Activated CD4-positive, alpha-beta T cell treated with anti-CD3 and anti-CD28 coated beads, Interleukin-2, amount 10 ng/mL, durations not matched to agents 7 days and 5 days (primary cell): ENCODE measurements around the gene PPP2R2B. TPM values are rescaled to one million over a fixed set of nuclear protein-coding genes. Genes with fewer than 3 reads are reported as not detected.

Experiments
- CTCF ChIA-PET: fragments of 350-600 bp; sonication (Branson Sonifier 250); formaldehyde crosslinking; loops from one replicate; lab custom pipeline; 2021; ENCODE audit warnings: antibody characterized with exemption; lab: Charles Lee
- POLR2A ChIA-PET: fragments of 350-600 bp; sonication (Branson Sonifier 250); formaldehyde crosslinking; loops from one replicate; lab custom pipeline; 2021; ENCODE audit warnings: antibody characterized with exemption; lab: Charles Lee
- DNase-seq: peaks from one replicate; pipeline ENCODE4 v3.0.0-alpha.2; 2020
- H3K27ac Mint-ChIP-seq: one replicate; pipeline ENCODE4 v1.8.0; 2021; ENCODE audit warnings: mild to moderate bottlenecking, moderate library complexity, mixed read lengths
- H3K27me3 Mint-ChIP-seq: one replicate; pipeline ENCODE4 v1.8.0; 2021; ENCODE audit warnings: mixed read lengths
- H3K36me3 Mint-ChIP-seq: one replicate; pipeline ENCODE4 v1.8.0; 2021; ENCODE audit warnings: low read depth, mixed read lengths
- H3K4me1 Mint-ChIP-seq: one replicate; pipeline ENCODE4 v1.8.0; 2021; ENCODE audit warnings: mixed read lengths
- H3K4me3 Mint-ChIP-seq: one replicate; pipeline ENCODE4 v1.8.0; 2021; ENCODE audit warnings: mild to moderate bottlenecking, moderate library complexity, mixed read lengths
- H3K9me3 Mint-ChIP-seq: one replicate; pipeline ENCODE4 v1.8.0; 2021; ENCODE audit warnings: mixed read lengths
- total RNA-seq, 2 experiments: library from RNA; stranded (reverse); gene quantifications; one replicate each; pipeline ENCODE4 v1.2.3, GENCODE V29; 2021

The PPP2R2B gene
- total RNA-seq, 2 experiments from 2014 or later, result 1.8 TPM

- Mint-ChIP-seq H3K4me3 (no peak overlapping the region), H3K27me3 (no peaks in the 10 kb centered on the region), H3K36me3 (no peaks in the 10 kb centered on the region), H3K9me3 (no peaks in the 10 kb centered on the region), H3K27ac (no peak overlapping the region), H3K4me1 (no peaks in the 10 kb centered on the region)
- CTCF ChIA-PET, result no interaction called here
- DNase-seq, result no peak
- POLR2A ChIA-PET, result no interaction called here
Measured at GRCh38 chr5:146656703-146657102, 221.9 kb downstream of the PPP2R2B start.

- H3K9me3 Mint-ChIP-seq, result no peaks in the 10 kb centered on the region
- no peak overlapping the region for H3K4me3 Mint-ChIP-seq
- POLR2A ChIA-PET, result no interaction called here
- H3K27me3 Mint-ChIP-seq, result no peaks in the 10 kb centered on the region
- H3K4me1 Mint-ChIP-seq, result no peaks in the 10 kb centered on the region
- no peak for DNase-seq
- H3K27ac Mint-ChIP-seq, result no peak overlapping the region
- CTCF ChIA-PET, result no interaction called here
- H3K36me3 Mint-ChIP-seq, result no peaks in the 10 kb centered on the region
Measured at GRCh38 chr5:146653560-146653959, 225.0 kb downstream of the PPP2R2B start.

GRCh38 chr5:146652547-146652946 is 226.0 kb downstream of the PPP2R2B start:
- Mint-ChIP-seq H3K27me3 (no peaks in the 10 kb centered on the region), H3K4me3 (no peak overlapping the region), H3K4me1 (no peaks in the 10 kb centered on the region), H3K9me3 (no peaks in the 10 kb centered on the region), H3K36me3 (no peaks in the 10 kb centered on the region), H3K27ac (no peak overlapping the region)
- ChIA-PET CTCF (no interaction called here), POLR2A (no interaction called here)
- no peak for DNase-seq

- H3K4me1 Mint-ChIP-seq, result no peaks in the 10 kb centered on the region
- no peak overlapping the region for H3K27ac Mint-ChIP-seq
- H3K9me3 Mint-ChIP-seq, result no peaks in the 10 kb centered on the region
- ChIA-PET POLR2A (no interaction called here), CTCF (no interaction called here)
- DNase-seq, result no peak
- H3K4me3 Mint-ChIP-seq, result no peak overlapping the region
- H3K36me3 Mint-ChIP-seq, result no peaks in the 10 kb centered on the region
- H3K27me3 Mint-ChIP-seq, result no peaks in the 10 kb centered on the region
Measured at GRCh38 chr5:146647656-146648199, 230.8 kb downstream of the PPP2R2B start.

- no peak for DNase-seq
- Mint-ChIP-seq H3K27ac (no peak overlapping the region), H3K9me3 (no peaks in the 10 kb centered on the region), H3K4me1 (no peaks in the 10 kb centered on the region), H3K36me3 (no peaks in the 10 kb centered on the region), H3K27me3 (no peaks in the 10 kb centered on the region), H3K4me3 (no peak overlapping the region)
- ChIA-PET POLR2A (no interaction called here), CTCF (no interaction called here)
Measured at GRCh38 chr5:146646441-146646840, 232.1 kb downstream of the PPP2R2B start.

GRCh38 chr5:146645342-146645741 is 233.2 kb downstream of the PPP2R2B start:
- POLR2A ChIA-PET, result no interaction called here

GRCh38 chr5:146644831-146645230 is 233.7 kb downstream of the PPP2R2B start:
- peaks cover 3% of the 10 kb centered on the region for H3K27me3 Mint-ChIP-seq
- ChIA-PET POLR2A (no interaction called here), CTCF (no interaction called here)
- no peak for DNase-seq
- H3K9me3 Mint-ChIP-seq, result no peaks in the 10 kb centered on the region
- H3K4me3 Mint-ChIP-seq, result no peak overlapping the region
- H3K4me1 Mint-ChIP-seq, result no peaks in the 10 kb centered on the region
- no peak overlapping the region for H3K27ac Mint-ChIP-seq
- no peaks in the 10 kb centered on the region for H3K36me3 Mint-ChIP-seq

More at GRCh38 chr5:146645342-146645741, 233.2 kb downstream of the PPP2R2B start:
- Mint-ChIP-seq H3K9me3 (no peaks in the 10 kb centered on the region), H3K27me3 (no peaks in the 10 kb centered on the region), H3K4me3 (no peak overlapping the region), H3K27ac (no peak overlapping the region), H3K4me1 (no peaks in the 10 kb centered on the region), H3K36me3 (no peaks in the 10 kb centered on the region)
- no peak for DNase-seq
- CTCF ChIA-PET, result no interaction called here

GRCh38 chr5:146643776-146644175 is 234.8 kb downstream of the PPP2R2B start:
- no peaks in the 10 kb centered on the region for H3K36me3 Mint-ChIP-seq
- H3K9me3 Mint-ChIP-seq, result no peaks in the 10 kb centered on the region
- H3K4me1 Mint-ChIP-seq, result no peaks in the 10 kb centered on the region
- CTCF ChIA-PET, result interaction anchor here (0.6 kb wide), 1 partner anchor 619 kb away, joined by 3 read pairs; no protein-coding TSS in a partner anchor
- no peak overlapping the region for H3K27ac Mint-ChIP-seq
- H3K4me3 Mint-ChIP-seq, result no peak overlapping the region
- POLR2A ChIA-PET, result no interaction called here
- no peak for DNase-seq
- peaks cover 3% of the 10 kb centered on the region for H3K27me3 Mint-ChIP-seq

- DNase-seq, result no peak
- ChIA-PET CTCF (interaction anchor here (1.0 kb wide), 1 partner anchor 9 kb away, joined by 3 read pairs; no protein-coding TSS in a partner anchor), POLR2A (no interaction called here)
- Mint-ChIP-seq H3K9me3 (no peaks in the 10 kb centered on the region), H3K4me1 (no peaks in the 10 kb centered on the region), H3K4me3 (no peak overlapping the region), H3K27me3 (peaks cover 3% of the 10 kb centered on the region), H3K36me3 (no peaks in the 10 kb centered on the region), H3K27ac (no peak overlapping the region)
Measured at GRCh38 chr5:146642410-146642809, 236.1 kb downstream of the PPP2R2B start.

GRCh38 chr5:146641941-146642340 is 236.6 kb downstream of the PPP2R2B start:
- no peak for DNase-seq
- H3K36me3 Mint-ChIP-seq, result no peaks in the 10 kb centered on the region
- H3K27ac Mint-ChIP-seq, result no peak overlapping the region
- H3K27me3 Mint-ChIP-seq, result peaks cover 3% of the 10 kb centered on the region
- H3K4me3 Mint-ChIP-seq, result no peak overlapping the region
- ChIA-PET CTCF (interaction anchor here (1.0 kb wide), 1 partner anchor 9 kb away, joined by 3 read pairs; no protein-coding TSS in a partner anchor), POLR2A (no interaction called here)
- H3K9me3 Mint-ChIP-seq, result no peaks in the 10 kb centered on the region
- H3K4me1 Mint-ChIP-seq, result no peaks in the 10 kb centered on the region

- Mint-ChIP-seq H3K4me1 (no peaks in the 10 kb centered on the region), H3K27me3 (peaks cover 3% of the 10 kb centered on the region), H3K4me3 (no peak overlapping the region), H3K27ac (no peak overlapping the region), H3K36me3 (no peaks in the 10 kb centered on the region), H3K9me3 (no peaks in the 10 kb centered on the region)
- POLR2A ChIA-PET, result no interaction called here
- DNase-seq, result no peak
- CTCF ChIA-PET, result no interaction called here
Measured at GRCh38 chr5:146640285-146640896, 238.2 kb downstream of the PPP2R2B start.

GRCh38 chr5:146635443-146635842 is 243.1 kb downstream of the PPP2R2B start:
- CTCF ChIA-PET, result no interaction called here
- Mint-ChIP-seq H3K36me3 (no peaks in the 10 kb centered on the region), H3K27me3 (peaks cover 3% of the 10 kb centered on the region), H3K4me1 (no peaks in the 10 kb centered on the region), H3K27ac (no peak overlapping the region), H3K4me3 (no peak overlapping the region), H3K9me3 (no peaks in the 10 kb centered on the region)
- POLR2A ChIA-PET, result no interaction called here
- DNase-seq, result no peak

- CTCF ChIA-PET, result interaction anchor here (1.5 kb wide), 1 partner anchor 9 kb away, joined by 3 read pairs; no protein-coding TSS in a partner anchor
- no peak overlapping the region for H3K4me3 Mint-ChIP-seq
- H3K27me3 Mint-ChIP-seq, result no peaks in the 10 kb centered on the region
- DNase-seq, result no peak
- H3K27ac Mint-ChIP-seq, result no peak overlapping the region
- H3K36me3 Mint-ChIP-seq, result no peaks in the 10 kb centered on the region
- H3K9me3 Mint-ChIP-seq, result no peaks in the 10 kb centered on the region
- POLR2A ChIA-PET, result no interaction called here
- no peaks in the 10 kb centered on the region for H3K4me1 Mint-ChIP-seq
Measured at GRCh38 chr5:146633323-146633764, 245.2 kb downstream of the PPP2R2B start.
